ENCODE measurements around the gene CREB5.
"Not testable (repeated sequence)": the region's sequence is repeated elsewhere in the genome, so short reads cannot be mapped to it uniquely, and the experiment has no call there.

CREB5 gene

GRCh38 chr7:28582226-28582625, 169.9 kb downstream of the CREB5 start:
- DNase-seq (ENCODE audit: low read depth): no peak

- DNase-seq (ENCODE audit: low read depth): no peak
Measured at GRCh38 chr7:28584235-28584634, 171.9 kb downstream of the CREB5 start.

GRCh38 chr7:28586736-28587135, 174.4 kb downstream of the CREB5 start:
- no peak for DNase-seq (ENCODE audit: low read depth)

GRCh38 chr7:28587211-28587610, 174.9 kb downstream of the CREB5 start:
- no peak for DNase-seq (ENCODE audit: low read depth)

DNA sequence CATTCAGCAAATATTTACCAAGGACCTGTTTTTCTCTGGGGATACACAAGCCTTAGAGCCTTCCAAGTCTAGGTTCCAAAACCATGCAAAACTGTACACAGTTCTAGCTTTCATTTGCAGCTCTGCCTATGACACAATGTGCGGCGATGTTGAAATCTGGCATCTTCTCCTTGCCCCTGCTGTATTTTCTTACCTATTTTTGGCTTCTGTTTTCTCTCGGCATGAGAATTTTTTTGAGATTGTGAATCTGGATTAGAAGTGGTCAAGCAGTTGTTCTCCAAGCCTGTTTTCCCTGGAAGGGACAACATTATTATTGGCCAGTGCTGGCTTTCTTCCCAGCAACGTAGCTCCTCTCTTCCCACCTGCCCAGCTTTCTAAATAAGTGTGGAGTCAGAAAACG, 176.3 kb downstream of the CREB5 start:
- no peak for DNase-seq (ENCODE audit: low read depth)

DNA sequence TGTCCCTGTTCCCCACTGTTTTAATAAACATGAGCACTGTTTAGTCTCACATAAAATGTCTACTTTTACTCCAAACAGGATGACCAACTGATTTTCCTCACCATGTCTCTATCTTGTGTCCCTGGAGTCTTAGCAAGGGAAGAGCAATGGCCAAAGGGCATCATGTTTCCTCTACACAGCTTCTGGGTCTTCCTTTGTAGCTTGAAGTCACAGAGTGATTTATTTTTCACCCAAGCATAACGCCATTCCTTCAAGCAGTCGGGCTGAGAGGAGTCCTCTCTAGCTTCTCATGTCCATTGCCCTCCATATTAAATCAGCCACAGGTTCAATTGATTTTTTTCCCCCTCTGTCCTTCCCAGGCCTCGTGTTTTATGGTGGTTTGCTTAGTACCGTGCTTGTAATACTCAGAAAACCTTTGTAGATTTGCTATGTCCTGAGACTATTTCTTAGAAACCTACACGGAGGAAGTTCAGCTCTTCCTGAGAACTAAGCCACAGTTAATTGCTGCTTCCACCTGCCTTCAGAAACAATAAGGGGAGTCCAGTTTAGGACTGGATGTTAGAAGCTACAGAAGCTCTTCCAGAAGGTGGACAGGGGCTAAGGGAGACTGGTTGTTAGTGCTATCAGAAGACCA, 178.8 kb downstream of the CREB5 start:
- DNase-seq (ENCODE audit: low read depth): no peak

DNA sequence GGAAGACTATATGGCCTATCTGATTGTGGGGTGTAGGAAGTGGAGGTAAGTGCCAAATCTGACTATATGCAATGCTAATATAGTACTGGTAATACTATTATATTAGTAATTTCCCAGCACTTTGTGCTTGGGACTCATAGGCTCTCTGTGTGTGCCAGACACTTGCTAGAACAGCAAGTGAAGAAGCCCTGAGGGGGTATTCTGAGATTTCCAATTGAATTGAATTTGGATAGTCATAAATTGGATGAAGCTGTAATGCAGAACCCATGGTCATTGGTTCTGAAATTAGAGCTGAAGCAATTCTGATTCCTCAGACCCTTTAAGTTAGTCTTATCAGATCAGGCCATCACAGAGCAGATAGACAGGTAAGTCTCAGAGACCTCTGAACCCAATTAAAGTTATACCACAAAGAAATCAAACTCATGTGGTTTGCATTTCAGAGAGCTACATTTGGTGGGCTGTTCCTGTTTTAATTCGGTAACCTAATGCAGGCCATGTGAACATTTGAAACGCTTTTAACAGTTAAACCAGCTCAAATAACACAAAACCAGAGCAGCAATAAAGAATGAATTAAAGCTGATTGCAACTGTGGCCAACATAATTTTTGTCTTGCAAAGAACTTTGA, 179.5 kb downstream of the CREB5 start:
- no peak for DNase-seq (ENCODE audit: low read depth)

- DNase-seq (ENCODE audit: low read depth): no peak
Measured at GRCh38 chr7:28592861-28593260, 180.5 kb downstream of the CREB5 start.

- no peak for DNase-seq (ENCODE audit: low read depth)
Measured at GRCh38 chr7:28595076-28595475, 182.8 kb downstream of the CREB5 start.

DNA sequence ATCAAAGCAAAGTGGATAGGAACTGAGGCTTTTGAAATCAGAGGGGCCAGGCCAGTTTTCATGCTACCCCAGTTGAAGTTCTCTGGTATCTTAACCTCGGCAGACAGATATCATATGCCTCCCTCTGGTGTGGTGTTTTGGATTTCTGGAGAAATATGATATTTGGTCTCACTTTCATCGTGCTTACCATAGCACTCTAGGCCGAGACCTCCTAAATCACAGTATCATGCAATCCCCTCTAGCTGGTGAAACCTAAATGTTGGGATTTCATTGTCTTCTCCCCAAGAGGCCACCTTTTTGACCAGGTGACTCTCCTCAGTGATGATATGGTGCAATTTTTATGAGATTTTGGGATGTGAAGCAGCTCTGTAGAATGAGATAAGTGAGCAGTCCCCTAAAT, 183.5 kb downstream of the CREB5 start:
- no peak for DNase-seq (ENCODE audit: low read depth)

DNA sequence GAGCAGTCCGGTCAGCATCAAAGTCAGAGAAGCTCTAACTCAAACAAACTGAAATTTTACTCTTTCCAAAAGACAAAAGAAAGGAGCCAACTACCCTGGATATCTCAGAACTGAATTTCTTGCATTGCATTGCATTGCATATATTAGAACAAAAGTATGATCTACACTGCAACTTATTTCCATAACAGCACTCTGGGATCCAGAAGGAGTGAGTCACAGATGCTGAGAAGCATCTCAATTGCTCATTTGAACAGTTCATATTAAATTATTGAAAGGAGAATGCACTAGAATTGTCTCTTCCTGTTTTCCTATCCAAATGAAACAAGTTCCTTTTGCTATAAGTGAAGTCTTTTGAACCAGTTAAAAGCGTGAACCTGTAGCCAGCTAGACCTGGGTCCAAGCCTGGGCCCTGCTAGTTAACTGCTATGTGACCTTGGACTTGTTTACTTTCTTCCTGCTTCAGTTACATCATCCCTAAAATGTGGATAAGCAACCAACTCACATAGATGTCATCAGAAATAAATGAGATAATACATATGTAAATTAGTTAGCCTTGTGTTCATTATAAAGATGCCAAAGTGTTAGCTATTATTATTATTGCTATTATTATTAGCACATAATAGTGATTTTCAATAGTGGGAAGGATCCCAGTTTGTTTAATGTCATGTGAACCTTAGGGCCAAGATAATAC, 184.1 kb downstream of the CREB5 start:
- DNase-seq (ENCODE audit: low read depth): no peak

GRCh38 chr7:28597284-28597683, 185.0 kb downstream of the CREB5 start:
- no peak for DNase-seq (ENCODE audit: low read depth)

DNA sequence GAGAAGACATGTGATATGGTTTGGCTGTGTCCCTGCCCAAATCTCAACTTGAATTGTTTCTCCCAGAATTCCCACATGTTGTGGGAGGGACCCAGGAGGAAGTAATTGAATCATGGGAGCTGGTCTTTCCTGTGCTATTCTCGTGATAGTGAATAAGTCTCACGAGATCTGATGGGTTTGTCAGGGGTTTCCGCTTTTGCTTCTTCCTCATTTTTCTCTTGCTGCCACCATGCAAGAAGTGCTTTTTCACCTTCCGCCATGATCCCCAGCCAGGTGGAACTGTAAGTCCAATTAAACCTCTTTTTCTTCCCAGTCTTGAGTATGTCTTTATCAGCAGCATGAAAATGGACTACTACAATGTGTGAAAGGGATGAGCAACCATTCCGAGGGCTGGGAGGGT, 185.7 kb downstream of the CREB5 start:
- not testable (repeated sequence) for DNase-seq (ENCODE audit: low read depth)

- no peak for DNase-seq (ENCODE audit: low read depth)
Measured at GRCh38 chr7:28598586-28598985, 186.3 kb downstream of the CREB5 start.

- DNase-seq (ENCODE audit: low read depth): no peak
Measured at GRCh38 chr7:28599411-28599810, 187.1 kb downstream of the CREB5 start.

DNA sequence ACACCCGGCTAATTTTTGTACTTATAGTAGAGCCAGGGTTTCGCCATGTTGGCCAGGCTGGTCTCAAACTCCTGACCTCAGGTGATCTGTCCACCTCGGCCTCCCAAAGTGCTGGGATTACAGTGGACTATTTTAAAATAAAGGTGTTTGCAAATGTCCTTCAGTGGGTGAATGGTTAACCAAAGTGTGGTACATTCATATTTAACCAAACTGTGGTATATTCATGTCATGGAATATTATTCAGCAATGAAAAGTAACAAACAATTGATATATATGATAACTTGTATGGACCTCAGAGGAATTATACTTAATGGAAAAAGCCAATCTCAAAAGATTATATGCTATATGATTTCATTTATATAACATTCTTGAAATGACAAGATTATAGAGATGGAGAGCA, 190.0 kb downstream of the CREB5 start:
- no peak for DNase-seq (ENCODE audit: low read depth)

- DNase-seq (ENCODE audit: low read depth): no peak
Measured at GRCh38 chr7:28605427-28606085, 193.2 kb downstream of the CREB5 start.

DNA sequence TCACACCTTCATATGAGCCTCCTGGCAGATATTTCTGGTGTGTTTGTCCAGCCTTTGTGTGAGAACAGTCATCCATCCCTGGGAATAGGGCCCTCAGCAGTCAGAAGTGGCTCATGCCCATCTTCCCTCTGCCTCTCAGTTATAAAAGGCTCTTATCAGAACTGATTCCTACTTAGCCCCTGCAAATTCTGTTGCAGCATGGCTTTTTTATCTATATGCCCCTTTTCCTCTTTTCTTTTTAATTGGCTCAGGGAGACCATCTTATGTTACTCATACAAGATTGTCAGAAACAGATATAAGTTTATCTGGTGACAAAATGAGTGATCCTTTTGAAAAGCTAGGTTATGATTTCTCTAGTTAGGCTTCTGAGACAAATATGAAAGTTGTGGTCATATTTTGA, 194.1 kb downstream of the CREB5 start:
- DNase-seq (ENCODE audit: low read depth): no peak

DNA sequence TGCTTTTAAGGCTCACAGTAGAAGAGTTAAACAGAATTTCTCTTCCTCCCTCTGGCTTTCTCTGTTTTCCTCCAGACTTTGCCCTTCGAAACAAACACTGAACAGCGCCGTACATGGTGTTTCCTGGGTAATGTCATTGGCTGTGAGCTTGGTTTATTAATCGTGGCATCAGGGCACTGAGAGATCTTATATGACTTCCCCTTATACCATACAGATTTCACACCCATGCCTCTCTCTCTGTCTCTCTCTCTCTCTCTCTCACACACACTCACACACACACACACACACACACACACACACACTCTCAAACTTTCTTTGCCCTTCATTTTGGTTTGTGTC, 195.5 kb downstream of the CREB5 start:
- no peak for DNase-seq (ENCODE audit: low read depth)

- DNase-seq (ENCODE audit: low read depth): no peak
Measured at GRCh38 chr7:28608237-28608656, 195.9 kb downstream of the CREB5 start.

- DNase-seq (ENCODE audit: low read depth): peak; percentile 21
Measured at GRCh38 chr7:28608731-28609130, 196.4 kb downstream of the CREB5 start.

DNA sequence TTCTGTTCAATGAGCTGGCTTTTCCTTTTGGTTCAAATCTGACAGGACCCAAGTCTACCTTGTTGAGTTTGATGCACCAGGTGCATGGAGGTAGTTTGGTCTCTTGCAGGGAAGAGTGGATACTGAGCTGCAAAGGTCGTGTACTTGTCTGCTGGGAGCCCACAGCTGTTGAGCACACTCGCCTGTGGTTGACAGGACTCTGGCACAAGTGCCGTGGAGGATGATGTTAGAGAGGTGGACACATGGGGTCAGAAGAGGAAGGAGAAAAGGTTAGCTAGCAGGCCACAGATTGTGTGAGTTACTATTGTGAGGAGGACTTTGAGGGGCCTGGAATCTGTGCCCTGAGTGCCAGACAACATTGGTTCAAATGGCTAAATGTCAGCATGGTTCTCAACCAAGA, 197.3 kb downstream of the CREB5 start:
- DNase-seq (ENCODE audit: low read depth): no peak

DNA sequence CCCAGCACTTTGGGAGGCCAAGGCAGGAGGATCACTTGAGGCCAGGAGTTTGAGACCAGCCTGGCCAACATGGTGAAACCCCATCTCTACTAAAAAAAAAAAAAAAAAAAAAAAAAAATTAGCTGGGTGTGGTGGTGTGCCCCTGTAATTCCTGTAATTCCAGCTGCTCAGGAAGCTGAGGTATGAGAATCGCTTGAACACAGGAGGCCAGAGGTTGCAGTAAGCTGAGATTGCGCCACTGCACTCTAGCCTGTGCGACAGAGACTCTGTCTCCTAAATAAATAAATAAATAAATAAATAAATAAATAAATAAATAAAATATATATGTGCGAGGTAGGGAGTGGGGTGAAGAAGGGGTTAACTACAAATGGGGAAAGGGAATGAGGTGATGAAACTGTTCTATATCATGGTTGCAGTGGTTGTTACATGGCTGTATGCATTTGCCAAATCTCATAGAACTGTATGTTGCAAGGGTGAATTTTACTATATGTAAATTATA, 199.1 kb downstream of the CREB5 start:
- not testable (repeated sequence) for DNase-seq (ENCODE audit: low read depth)

Measured in fibroblast of gingiva (primary cell).